ENCODE data around the gene NCS1.

DNA sequence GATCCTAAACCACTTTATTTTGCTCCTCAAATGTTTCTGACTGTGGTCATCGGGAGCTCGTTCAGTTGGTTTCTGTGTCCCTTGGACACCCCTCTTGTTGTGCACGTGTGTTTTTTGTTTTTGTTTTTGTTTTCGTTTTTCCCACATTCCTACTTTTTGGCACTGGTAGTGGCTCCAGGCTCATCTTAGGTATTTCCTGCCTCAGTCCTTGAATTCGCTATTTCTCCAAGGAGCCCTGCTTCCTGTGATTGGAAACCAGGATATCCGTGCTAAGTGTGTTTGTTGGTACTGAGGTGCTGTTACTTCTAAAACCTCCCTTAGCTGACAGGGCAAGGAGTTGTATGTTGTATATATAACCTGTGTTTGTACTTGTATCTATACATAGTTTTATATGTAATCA is 99.3 kb downstream of the NCS1 start:
- TF ChIP-seq, protein P1, sequence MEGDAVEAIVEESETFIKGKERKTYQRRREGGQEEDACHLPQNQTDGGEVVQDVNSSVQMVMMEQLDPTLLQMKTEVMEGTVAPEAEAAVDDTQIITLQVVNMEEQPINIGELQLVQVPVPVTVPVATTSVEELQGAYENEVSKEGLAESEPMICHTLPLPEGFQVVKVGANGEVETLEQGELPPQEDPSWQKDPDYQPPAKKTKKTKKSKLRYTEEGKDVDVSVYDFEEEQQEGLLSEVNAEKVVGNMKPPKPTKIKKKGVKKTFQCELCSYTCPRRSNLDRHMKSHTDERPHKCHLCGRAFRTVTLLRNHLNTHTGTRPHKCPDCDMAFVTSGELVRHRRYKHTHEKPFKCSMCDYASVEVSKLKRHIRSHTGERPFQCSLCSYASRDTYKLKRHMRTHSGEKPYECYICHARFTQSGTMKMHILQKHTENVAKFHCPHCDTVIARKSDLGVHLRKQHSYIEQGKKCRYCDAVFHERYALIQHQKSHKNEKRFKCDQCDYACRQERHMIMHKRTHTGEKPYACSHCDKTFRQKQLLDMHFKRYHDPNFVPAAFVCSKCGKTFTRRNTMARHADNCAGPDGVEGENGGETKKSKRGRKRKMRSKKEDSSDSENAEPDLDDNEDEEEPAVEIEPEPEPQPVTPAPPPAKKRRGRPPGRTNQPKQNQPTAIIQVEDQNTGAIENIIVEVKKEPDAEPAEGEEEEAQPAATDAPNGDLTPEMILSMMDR (IDR thresholded peaks at IDR 0.05), result no peak
- no peak for TF ChIP-seq POLR2AphosphoS5 (IDR thresholded peaks at IDR 0.05)
- TF ChIP-seq POLR2A (IDR thresholded peaks at IDR 0.05), result no peak

Data from prostate gland (tissue), 2 donors.